ENCODE measurements around the gene RAB33A.
"Not testable (repeated sequence)": the region's sequence is repeated elsewhere in the genome, so short reads cannot be mapped to it uniquely, and the experiment has no call there.

RAB33A gene

GRCh38 chrX:130213376-130213775 lies 41.6 kb downstream of the RAB33A start:
- no peaks in the 10 kb centered on the region for H3K9me3 ChIP-seq
- no peak overlapping the region for H3K4me3 ChIP-seq
- TF ChIP-seq Cebpa-rat (IDR thresholded peaks at IDR 0.05), result no peak
- H3K36me3 ChIP-seq, result peaks cover 44% of the 10 kb centered on the region
- H3K4me1 ChIP-seq, result no peaks in the 10 kb centered on the region
- H3K4me2 ChIP-seq, result no peak overlapping the region
- H3K27ac ChIP-seq, result no peak overlapping the region
- H4K20me1 ChIP-seq, result no peaks in the 10 kb centered on the region
- peaks cover 55% of the 10 kb centered on the region for H3K27me3 ChIP-seq
- no peak overlapping the region for H3K9ac ChIP-seq

GRCh38 chrX:130216320-130216719 lies 44.6 kb downstream of the RAB33A start:
- H3K4me1 ChIP-seq, result no peaks in the 10 kb centered on the region
- peaks cover 50% of the 10 kb centered on the region for H3K27me3 ChIP-seq
- no peak for TF ChIP-seq Cebpa-rat (IDR thresholded peaks at IDR 0.05)
- H3K4me2 ChIP-seq, result no peak overlapping the region
- no peaks in the 10 kb centered on the region for H3K9me3 ChIP-seq
- H3K9ac ChIP-seq, result no peak overlapping the region
- H3K36me3 ChIP-seq, result peaks cover 40% of the 10 kb centered on the region
- 0 out of 2 replicates have a peak, but pooled peaks cover 3% of the 10 kb centered on the region for H4K20me1 ChIP-seq
- H3K4me3 ChIP-seq, result no peak overlapping the region
- H3K27ac ChIP-seq, result no peak overlapping the region

GRCh38 chrX:130224810-130225209 lies 53.0 kb downstream of the RAB33A start:
- H3K9ac ChIP-seq, result no peak overlapping the region
- H3K36me3 ChIP-seq, result peaks cover 33% of the 10 kb centered on the region; the same call in 1 of the 2 replicates
- H3K27me3 ChIP-seq, result peaks cover 81% of the 10 kb centered on the region
- peaks cover 28% of the 10 kb centered on the region; the same call in 1 of the 2 replicates for H4K20me1 ChIP-seq
- no peak overlapping the region for H3K4me2 ChIP-seq
- no peaks in the 10 kb centered on the region for H3K9me3 ChIP-seq
- no peak for TF ChIP-seq Cebpa-rat (IDR thresholded peaks at IDR 0.05)
- H3K27ac ChIP-seq, result no peak overlapping the region
- no peak overlapping the region for H3K4me3 ChIP-seq
- H3K4me1 ChIP-seq, result no peaks in the 10 kb centered on the region

- Histone ChIP-seq H3K4me3 (no peak overlapping the region), H3K27me3 (peaks cover 66% of the 10 kb centered on the region), H3K27ac (no peak overlapping the region), H3K4me2 (no peak overlapping the region), H4K20me1 (peaks cover 18% of the 10 kb centered on the region; the same call in 1 of the 2 replicates), H3K36me3 (peaks cover 54% of the 10 kb centered on the region; the same call in 1 of the 2 replicates), H3K9ac (no peak overlapping the region), H3K9me3 (no peaks in the 10 kb centered on the region), H3K4me1 (no peaks in the 10 kb centered on the region)
- TF ChIP-seq Cebpa-rat (IDR thresholded peaks at IDR 0.05), result no peak
These were observed 57.1 kb downstream of the RAB33A start for GRCh38 chrX:130228871-130229270.

GRCh38 chrX:130231184-130231583 lies 59.4 kb downstream of the RAB33A start:
- H3K36me3 ChIP-seq, result peaks cover 52% of the 10 kb centered on the region; the same call in 1 of the 2 replicates
- not testable (repeated sequence) for H3K9me3 ChIP-seq

More at GRCh38 chrX:130231184-130231583, 59.4 kb downstream of the RAB33A start:
- not testable (repeated sequence) for H3K4me3 ChIP-seq, H3K4me2 ChIP-seq, H3K27ac ChIP-seq, H3K9ac ChIP-seq, H3K4me1 ChIP-seq, H4K20me1 ChIP-seq
- peaks cover 63% of the 10 kb centered on the region for H3K27me3 ChIP-seq
